ENCODE measurements around the gene ANXA6. TPM values are rescaled to one million over a fixed set of nuclear protein-coding genes. Genes with fewer than 3 reads are reported as not detected.
A peak's percentile ranks its signal among the peaks of the same experiment; 100 is the strongest.
"Not testable (repeated sequence)": the region's sequence is repeated elsewhere in the genome, so short reads cannot be mapped to it uniquely, and the experiment has no call there.

ANXA6 gene
- total and polyA plus RNA-seq, 8 donors, result 28.4 to 240 (median 88.2) TPM

DNA sequence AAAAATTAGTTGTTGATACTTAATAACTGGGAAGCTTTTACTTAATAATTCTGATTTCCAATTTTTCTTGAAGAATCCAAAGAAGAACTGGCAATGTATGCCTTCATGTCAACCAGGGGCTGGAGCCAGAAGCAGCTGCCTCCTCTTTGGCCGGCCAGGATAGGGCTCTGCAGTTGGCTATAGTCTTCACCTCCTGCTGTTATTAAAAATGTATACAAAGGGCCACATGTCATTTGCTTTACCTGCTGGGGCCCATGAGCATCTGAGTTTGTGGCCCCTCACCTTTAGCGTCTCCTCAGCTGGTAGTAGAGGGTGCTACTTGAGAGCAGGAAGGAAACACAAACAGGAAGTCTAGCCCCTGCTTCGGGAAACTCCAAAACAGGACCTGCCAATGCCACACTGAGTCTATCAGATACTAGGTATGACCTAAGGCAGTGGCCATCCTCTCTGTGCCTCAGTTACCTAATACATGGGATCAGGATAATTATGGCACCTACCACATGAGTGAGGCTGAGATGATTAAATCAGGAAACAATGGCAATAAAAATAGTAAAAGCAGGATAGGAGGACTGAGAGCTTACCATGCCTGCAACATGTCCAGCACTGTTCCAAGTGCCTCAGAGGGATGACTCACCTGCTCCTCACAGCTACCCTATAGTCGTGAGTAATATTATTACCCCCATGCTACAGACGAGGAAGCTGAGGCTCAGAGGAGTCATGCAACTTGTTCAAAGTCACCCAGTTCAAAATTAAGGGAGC, 45.0 kb upstream of the ANXA6 start:
- no peak for DNase-seq
- WGBS, 5 donors, result 60 to 81% (median 74%) methylated on average over 5 of the region's 5 CpGs
- H3K27me3 ChIP-seq, result no peaks in the 10 kb centered on the region
- intact Hi-C loops (cut with DNase I; ENCODE audit: low total_unique reads), result no loop called here
- peaks cover 0 to 12% (median 4%) of the 10 kb centered on the region in 4 donors for H3K4me1 ChIP-seq
- H3K4me3 ChIP-seq, result no peak overlapping the region
- H3K9me3 ChIP-seq, result no peaks in the 10 kb centered on the region
- no peak overlapping the region for H3K27ac ChIP-seq
- H3K36me3 ChIP-seq, result peaks cover 12 to 44% (median 39%) of the 10 kb centered on the region in 4 donors
- no peak for TF ChIP-seq POLR2A (IDR thresholded peaks at IDR 0.05)
- no peak for TF ChIP-seq POLR2AphosphoS5 (IDR thresholded peaks at IDR 0.05)
- no peak for TF ChIP-seq EP300 (IDR thresholded peaks at IDR 0.05)
- TF ChIP-seq, protein P1, sequence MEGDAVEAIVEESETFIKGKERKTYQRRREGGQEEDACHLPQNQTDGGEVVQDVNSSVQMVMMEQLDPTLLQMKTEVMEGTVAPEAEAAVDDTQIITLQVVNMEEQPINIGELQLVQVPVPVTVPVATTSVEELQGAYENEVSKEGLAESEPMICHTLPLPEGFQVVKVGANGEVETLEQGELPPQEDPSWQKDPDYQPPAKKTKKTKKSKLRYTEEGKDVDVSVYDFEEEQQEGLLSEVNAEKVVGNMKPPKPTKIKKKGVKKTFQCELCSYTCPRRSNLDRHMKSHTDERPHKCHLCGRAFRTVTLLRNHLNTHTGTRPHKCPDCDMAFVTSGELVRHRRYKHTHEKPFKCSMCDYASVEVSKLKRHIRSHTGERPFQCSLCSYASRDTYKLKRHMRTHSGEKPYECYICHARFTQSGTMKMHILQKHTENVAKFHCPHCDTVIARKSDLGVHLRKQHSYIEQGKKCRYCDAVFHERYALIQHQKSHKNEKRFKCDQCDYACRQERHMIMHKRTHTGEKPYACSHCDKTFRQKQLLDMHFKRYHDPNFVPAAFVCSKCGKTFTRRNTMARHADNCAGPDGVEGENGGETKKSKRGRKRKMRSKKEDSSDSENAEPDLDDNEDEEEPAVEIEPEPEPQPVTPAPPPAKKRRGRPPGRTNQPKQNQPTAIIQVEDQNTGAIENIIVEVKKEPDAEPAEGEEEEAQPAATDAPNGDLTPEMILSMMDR (IDR thresholded peaks at IDR 0.05), result no peak

DNA sequence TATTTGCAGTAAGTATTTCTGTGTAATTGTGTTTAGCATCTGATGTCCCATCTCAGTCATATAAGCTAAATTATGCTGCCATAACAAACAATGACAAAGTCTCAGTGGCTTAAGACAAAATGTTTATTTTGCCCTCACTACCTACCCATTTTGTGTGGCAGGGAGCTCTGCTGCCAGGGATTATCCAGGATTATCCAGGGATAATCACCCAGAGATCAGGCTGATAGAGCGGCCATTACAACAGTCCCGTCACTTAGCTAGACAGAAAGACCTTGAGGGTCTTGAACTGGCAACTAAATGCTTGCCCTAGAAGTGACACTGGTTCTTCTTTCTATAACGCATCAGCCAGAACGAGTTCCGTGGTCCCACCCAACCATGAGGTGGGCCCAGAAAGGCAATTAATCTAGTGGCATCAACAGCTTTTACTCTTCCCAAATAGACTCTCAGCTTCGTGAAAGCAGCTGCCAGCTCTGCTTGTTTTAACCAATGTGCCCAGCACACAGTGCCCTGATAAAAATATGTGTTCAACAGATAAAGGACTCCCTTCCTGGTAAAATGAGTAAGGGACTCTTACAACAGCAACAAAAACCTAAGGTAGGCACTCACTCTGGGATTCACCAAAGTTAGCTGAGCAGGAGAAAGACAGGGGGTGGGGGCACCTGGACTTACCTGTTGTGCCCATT, 43.5 kb upstream of the ANXA6 start:
- intact Hi-C loops (cut with DNase I; ENCODE audit: low total_unique reads), result no loop called here
- 74 to 84% (median 78%) methylated on average over 6 of the region's 6 CpGs for WGBS, 5 donors
- no peaks in the 10 kb centered on the region for H3K27me3 ChIP-seq
- no peak overlapping the region for H3K27ac ChIP-seq
- TF ChIP-seq POLR2AphosphoS5 (IDR thresholded peaks at IDR 0.05), result no peak
- no peak for TF ChIP-seq POLR2A (IDR thresholded peaks at IDR 0.05)
- TF ChIP-seq, protein P1 (IDR thresholded peaks at IDR 0.05), result no peak
- no peak for TF ChIP-seq EP300 (IDR thresholded peaks at IDR 0.05)
- H3K4me3 ChIP-seq, result no peak overlapping the region
- DNase-seq, result no peak
- peaks cover 0 to 21% (median 4%) of the 10 kb centered on the region in 4 donors for H3K4me1 ChIP-seq
- H3K36me3 ChIP-seq, result peaks cover 12 to 56% (median 46%) of the 10 kb centered on the region in 4 donors
- no peaks in the 10 kb centered on the region for H3K9me3 ChIP-seq

DNA sequence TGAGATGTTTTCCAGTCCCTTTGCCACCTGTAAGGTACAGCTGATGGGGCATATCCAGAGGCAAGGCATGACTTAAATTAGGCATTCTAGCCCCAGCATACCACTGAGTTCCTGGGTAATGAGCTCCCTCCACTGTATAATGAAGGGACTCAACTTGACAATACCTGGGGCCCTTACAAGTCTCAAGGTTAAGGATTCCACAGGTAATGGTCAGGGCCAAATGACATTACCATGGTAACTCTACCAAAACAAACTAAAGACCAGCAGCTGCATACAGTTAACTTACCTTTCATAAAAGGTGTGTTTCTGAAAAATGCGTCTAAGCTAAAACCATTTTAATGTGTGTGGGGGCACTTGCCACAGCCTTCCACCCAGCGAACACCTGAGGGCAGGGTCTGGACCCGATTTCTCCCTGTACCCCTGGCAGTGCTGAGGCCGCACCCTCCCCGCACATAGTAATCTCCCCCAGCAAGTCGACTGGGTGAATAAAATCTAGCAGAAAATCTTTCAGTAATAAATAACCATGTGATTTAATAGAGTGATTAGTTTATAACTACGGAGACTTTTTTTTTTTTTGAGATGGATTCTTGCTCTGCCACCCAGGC, 42.1 kb upstream of the ANXA6 start:
- DNase-seq, result no peak
- Histone ChIP-seq H3K9me3 (no peaks in the 10 kb centered on the region), H3K4me1 (peaks cover 0 to 28% (median 4%) of the 10 kb centered on the region in 4 donors), H3K27me3 (no peaks in the 10 kb centered on the region), H3K27ac (no peak overlapping the region), H3K4me3 (no peak overlapping the region), H3K36me3 (peaks cover 12 to 57% (median 46%) of the 10 kb centered on the region in 4 donors)
- intact Hi-C loops (cut with DNase I; ENCODE audit: low total_unique reads), result no loop called here
- WGBS, 5 donors, result 74 to 90% (median 77%) methylated on average over 7 of the region's 7 CpGs
- TF ChIP-seq, protein P1 (IDR thresholded peaks at IDR 0.05), result no peak
- no peak for TF ChIP-seq POLR2AphosphoS5 (IDR thresholded peaks at IDR 0.05)
- TF ChIP-seq EP300 (IDR thresholded peaks at IDR 0.05), result no peak
- no peak for TF ChIP-seq POLR2A (IDR thresholded peaks at IDR 0.05)

DNA sequence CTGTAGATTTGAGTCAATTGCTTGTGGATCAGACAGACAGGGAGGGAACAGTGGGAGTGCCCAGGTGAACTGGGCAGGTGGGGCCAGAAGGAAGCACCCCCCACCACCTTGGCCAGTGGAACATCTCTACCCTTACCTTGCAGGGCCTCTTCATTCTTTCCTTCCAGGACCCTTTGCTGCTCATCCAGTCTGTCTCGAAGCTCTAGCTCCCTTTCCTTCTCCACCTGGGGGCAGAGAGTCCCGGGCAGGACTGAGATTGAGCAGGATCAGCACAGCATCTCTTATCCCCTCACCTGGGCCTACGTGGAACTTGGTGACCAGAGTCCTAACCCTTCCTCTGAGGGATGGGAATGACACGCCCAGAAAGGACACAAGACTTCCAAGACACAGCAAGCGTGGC, 41.3 kb upstream of the ANXA6 start:
- Histone ChIP-seq H3K27ac (no peak overlapping the region), H3K4me1 (peaks cover 0 to 28% (median 4%) of the 10 kb centered on the region in 4 donors), H3K36me3 (peaks cover 12 to 57% (median 46%) of the 10 kb centered on the region in 4 donors), H3K4me3 (no peak overlapping the region), H3K27me3 (no peaks in the 10 kb centered on the region), H3K9me3 (no peaks in the 10 kb centered on the region)
- TF ChIP-seq, protein P1 (IDR thresholded peaks at IDR 0.05), result no peak
- TF ChIP-seq POLR2AphosphoS5 (IDR thresholded peaks at IDR 0.05), result no peak
- no peak for TF ChIP-seq POLR2A (IDR thresholded peaks at IDR 0.05)
- no peak for TF ChIP-seq EP300 (IDR thresholded peaks at IDR 0.05)
- intact Hi-C loops (cut with DNase I; ENCODE audit: low total_unique reads), result no loop called here
- no peak for DNase-seq
- 80 to 84% (median 82%) methylated on average over 5 of the region's 5 CpGs for WGBS, 5 donors

DNA sequence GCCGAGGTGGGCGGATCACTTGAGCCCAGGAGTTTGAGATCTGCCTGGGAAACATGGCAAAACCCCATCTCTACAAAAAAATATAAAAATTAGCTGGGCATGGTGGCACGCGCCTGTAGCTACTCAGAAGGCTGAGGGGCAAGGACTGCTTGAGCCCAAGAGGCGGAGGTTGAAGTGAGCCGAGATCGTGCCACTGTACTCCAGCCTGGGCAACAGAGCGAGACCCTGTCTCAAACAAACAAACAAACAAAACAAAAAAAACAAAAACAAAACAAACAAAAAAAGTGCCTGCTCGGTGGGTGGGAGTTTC, 39.7 kb upstream of the ANXA6 start:
- H3K9me3 ChIP-seq; H3K27me3 ChIP-seq; DNase-seq; intact Hi-C loops (cut with DNase I; ENCODE audit: low total_unique reads); H3K4me3 ChIP-seq: not testable (repeated sequence)
- H3K4me1 ChIP-seq, result peaks cover 0 to 18% (median 0%) of the 10 kb centered on the region in 4 donors
- H3K27ac ChIP-seq, result peak overlapping the region in 1 of 5 donors; percentile 22
- peaks cover 12 to 62% (median 44%) of the 10 kb centered on the region in 4 donors for H3K36me3 ChIP-seq
- WGBS, 5 donors, result 92 to 95% (median 93%) methylated on average over 9 of the region's 9 CpGs

Data from stomach (tissue), 9 donors.